Activated naive CD4-positive, alpha-beta T cell treated with anti-CD3 and anti-CD28 coated beads, Interleukin-2, amount 50 U/mL, for 16 hours (primary cell): ENCODE data around the gene M1AP.

Source experiments
- DNase-seq: peaks from one replicate; pipeline ENCODE4 v3.0.0-alpha.2; 2020

M1AP gene

GRCh38 chr2:74542978-74543377 is 105.2 kb downstream of the M1AP start:
- no peak for DNase-seq

GRCh38 chr2:74540291-74540690 is 107.8 kb downstream of the M1AP start:
- DNase-seq, result no peak

- DNase-seq, result no peak
Observed at GRCh38 chr2:74538881-74539339, 109.2 kb downstream of the M1AP start.

GRCh38 chr2:74537140-74537539 is 111.0 kb downstream of the M1AP start:
- DNase-seq, result no peak

- DNase-seq, result no peak
Observed at GRCh38 chr2:74536166-74536950, 111.8 kb downstream of the M1AP start.

- no peak for DNase-seq
Observed at GRCh38 chr2:74535440-74535965, 112.6 kb downstream of the M1AP start.

GRCh38 chr2:74534411-74534810 is 113.7 kb downstream of the M1AP start:
- no peak for DNase-seq

GRCh38 chr2:74533464-74533863 is 114.7 kb downstream of the M1AP start:
- no peak for DNase-seq

GRCh38 chr2:74532222-74532621 is 115.9 kb downstream of the M1AP start:
- no peak for DNase-seq

- no peak for DNase-seq
Observed at GRCh38 chr2:74531666-74532065, 116.5 kb downstream of the M1AP start.

- peak; percentile 38 for DNase-seq
Observed at GRCh38 chr2:74530239-74531187, 117.6 kb downstream of the M1AP start.

- DNase-seq, result peak; percentile 89
Observed at GRCh38 chr2:74529357-74530238, 118.5 kb downstream of the M1AP start, which contains the start of the genes AUP1 and HTRA2. Gene AUP1, minus strand, starts transcription at chr2:74529706. Its CDS starts 77 bp downstream, at chr2:74529629. Gene HTRA2, plus strand, starts transcription at chr2:74529933. Its CDS starts 74 bp downstream, at chr2:74530007.

- peak; percentile 23 for DNase-seq
Observed at GRCh38 chr2:74528600-74529356, 119.4 kb downstream of the M1AP start.

- DNase-seq, result no peak
Observed at GRCh38 chr2:74527741-74528140, 120.4 kb downstream of the M1AP start.

GRCh38 chr2:74526649-74527230 is 121.4 kb downstream of the M1AP start:
- DNase-seq, result no peak

- DNase-seq, result no peak
Observed at GRCh38 chr2:74525717-74526648, 122.1 kb downstream of the M1AP start, which contains the start of gene DQX1. Gene DQX1, minus strand, starts transcription at chr2:74526231. Its CDS starts 502 bp downstream, at chr2:74525729.

- no peak for DNase-seq
Observed at GRCh38 chr2:74524955-74525716, 123.0 kb downstream of the M1AP start.

GRCh38 chr2:74524005-74524404 is 124.1 kb downstream of the M1AP start:
- no peak for DNase-seq

GRCh38 chr2:74522516-74522915 is 125.6 kb downstream of the M1AP start:
- DNase-seq, result no peak
